ENCODE data around the gene FLYWCH2.

GRCh38 chr16:2925951-2926649, 43.1 kb downstream of the FLYWCH2 start:
- TF ChIP-seq CTCF (IDR thresholded peaks at IDR 0.05; ENCODE audit: insufficient read depth, low read depth, low read length) (no peak), EZH2 (IDR thresholded peaks at IDR 0.05; ENCODE audit: insufficient read depth, low read length) (no peak)
